HCT116 (cell line): ENCODE results near the gene ZNF282. TPM values are rescaled to one million over a fixed set of nuclear protein-coding genes. Genes with fewer than 3 reads are reported as not detected.

Experiments
- ATAC-seq: fragments of 200-7000 bp; cut with Tn5 transposase; 2 replicates; pipeline ENCODE4 v1.9.1; 2020; ENCODE audit warnings: mild to moderate bottlenecking, moderate library complexity
- BruUV-seq: library from RNA; stranded (reverse); fragments of 400-500 nt; replicated peaks from 2 replicates; lab custom pipeline; 2021; lab: Mats Ljungman, UMichigan
- CTCF ChIA-PET: fragments of 300-600 bp; sonication (Branson Sonifier 250); formaldehyde crosslinking; loops from one replicate; lab custom pipeline; 2021; ENCODE audit warnings: antibody characterized with exemption; lab: Charles Lee
- POLR2A ChIA-PET: fragments of 300-600, 350-600 bp; sonication (Branson Sonifier 250); formaldehyde crosslinking; loops from one replicate; lab custom pipeline; 2021; ENCODE audit warnings: antibody characterized with exemption; lab: Charles Lee
- RAD21 ChIA-PET, 2 experiments: fragments of 300-600 bp; sonication (Branson Sonifier 250); formaldehyde crosslinking; loops; one replicate each; lab custom pipeline; 2023; ENCODE audit warnings: low total read pairs in 2 of 2; ENCODE audit not compliant: uncharacterized antibody in 2 of 2, unreplicated experiment in 2 of 2, low non-redundant PET in 1 of 2; lab: Charles Lee
- DNase-seq: peaks from one replicate; pipeline ENCODE4 v3.0.0-alpha.2; 2010; ENCODE audit warnings: low read depth, low spot score
- H2AFZ ChIP-seq: fragments of 200-600 bp; shearing (Covaris generic), sonication (generic); 2 replicates; pipeline ENCODE4 v1.6.1; 2017; ENCODE audit warnings: low read depth, mixed run types, mixed read lengths, antibody characterized with exemption, low read length; ENCODE audit not compliant: poor library complexity, severe bottlenecking
- H3K27ac ChIP-seq: 2 replicates; pipeline ENCODE4 v1.5.1; 2012; ENCODE audit warnings: low read depth, low read length
- H3K27me3 ChIP-seq: fragments of 200-600 bp; sonication (generic); 2 replicates; pipeline ENCODE4 v1.6.1; 2016; ENCODE audit warnings: mixed run types, low read length, mixed read lengths; ENCODE audit not compliant: insufficient read depth
- H3K36me3 ChIP-seq, 2 experiments: fragments of 200-500 bp in 1 of 2; fragments of 200-600 bp in 1 of 2; sonication (Bioruptor generic) in 1 of 2; sonication (generic) in 1 of 2; 2 replicates each; pipeline versions ENCODE4 v1.5.1 to v1.6.1; 2014 to 2016; ENCODE audit warnings: low read length in 2 of 2, inconsistent platforms in 1 of 2, mixed read lengths in 1 of 2, mixed run types in 1 of 2; ENCODE audit not compliant: insufficient read depth in 2 of 2, control insufficient read depth in 1 of 2
- H3K4me1 ChIP-seq, 2 experiments: fragments of 200-600 bp in 1 of 2; sonication (generic) in 1 of 2; 2 replicates each; pipeline versions ENCODE4 v1.5.1 to v1.6.1; 2012 to 2017; ENCODE audit warnings: low read length in 2 of 2, inconsistent platforms in 1 of 2, mild to moderate bottlenecking in 1 of 2, mixed read lengths in 1 of 2, mixed run types in 1 of 2, moderate library complexity in 1 of 2; ENCODE audit not compliant: insufficient read depth in 2 of 2, control insufficient read depth in 1 of 2
- H3K4me2 ChIP-seq: fragments of 200-600 bp; sonication (generic); 2 replicates; pipeline ENCODE4 v1.6.1; 2017; ENCODE audit warnings: mixed run types, low read length, mixed read lengths
- H3K4me3 ChIP-seq, 2 experiments: fragments of 200-600 bp in 1 of 2; sonication (generic) in 1 of 2; replicated peaks in 1 of 2; 2 replicates each; pipeline ENCODE4 v1.5.1; 2011 to 2016; ENCODE audit warnings: low read length in 2 of 2, control low read depth in 1 of 2, low read depth in 1 of 2, mild to moderate bottlenecking in 1 of 2, mixed read lengths in 1 of 2, mixed run types in 1 of 2
- H3K79me2 ChIP-seq: fragments of 200-600 bp; sonication (generic); 2 replicates; pipeline ENCODE4 v1.6.1; 2017; ENCODE audit warnings: mild to moderate bottlenecking, mixed run types, low read length, moderate library complexity, mixed read lengths; ENCODE audit not compliant: insufficient read depth
- H3K9ac ChIP-seq: fragments of 200-600 bp; sonication (generic); 2 replicates; pipeline ENCODE4 v1.6.1; 2016; ENCODE audit warnings: low read length, mixed read lengths
- H3K9me2 ChIP-seq: fragments of 200-600 bp; sonication (generic), shearing (Covaris generic); 2 replicates; pipeline ENCODE4 v1.6.1; 2017; ENCODE audit warnings: mixed run types, mild to moderate bottlenecking, moderate library complexity; ENCODE audit not compliant: insufficient read depth
- H3K9me3 ChIP-seq, 2 experiments: fragments of 200-500 bp in 1 of 2; fragments of 200-600 bp in 1 of 2; sonication (Bioruptor generic) in 1 of 2; sonication (generic) in 1 of 2; 2 replicates each; pipeline ENCODE4 v1.6.1; 2014 to 2017; ENCODE audit warnings: low read length in 2 of 2, mixed read lengths in 2 of 2, inconsistent platforms in 1 of 2, low read depth in 1 of 2, mild to moderate bottlenecking in 1 of 2, mixed run types in 1 of 2, moderate library complexity in 1 of 2; ENCODE audit not compliant: control insufficient read depth in 1 of 2, insufficient read depth in 1 of 2
- H4K20me1 ChIP-seq: fragments of 200-600 bp; sonication (generic), shearing (Covaris generic); 2 replicates; pipeline ENCODE4 v1.6.1; 2017; ENCODE audit warnings: mixed run types, mild to moderate bottlenecking, moderate library complexity; ENCODE audit not compliant: insufficient read depth
- CEBPB ChIP-seq: IDR thresholded peaks from 2 replicates; pipeline ENCODE4 v1.6.1; 2012; ENCODE audit warnings: low read depth
- EGR1 ChIP-seq: IDR thresholded peaks from 2 replicates; pipeline ENCODE4 v1.6.1; 2012; ENCODE audit warnings: low read depth
- ELF1 ChIP-seq: IDR thresholded peaks from 2 replicates; pipeline ENCODE4 v1.6.1; 2012; ENCODE audit warnings: low read depth, borderline replicate concordance
- EZH2 ChIP-seq: fragments of 200-600 bp; sonication (generic); IDR thresholded peaks from 2 replicates; pipeline ENCODE4 v1.6.1; 2017; ENCODE audit warnings: antibody characterized with exemption, mixed run types
- EZH2phosphoT487 ChIP-seq: fragments of 200-600 bp; IDR thresholded peaks from 2 replicates; pipeline ENCODE4 v1.6.1; 2018; ENCODE audit warnings: antibody characterized with exemption, borderline replicate concordance
- JUND ChIP-seq: IDR thresholded peaks from 2 replicates; pipeline ENCODE4 v1.6.1; 2012
- POLR2A ChIP-seq: IDR thresholded peaks from 2 replicates; pipeline ENCODE4 v1.7.0; 2011; ENCODE audit warnings: borderline replicate concordance; ENCODE audit not compliant: insufficient read depth, insufficient read length; ENCODE audit errors: extremely low read depth
- POLR2AphosphoS5 ChIP-seq: IDR thresholded peaks from 2 replicates; pipeline ENCODE4 v1.6.1; 2011; ENCODE audit warnings: mild to moderate bottlenecking, low read depth, low read length, moderate library complexity
- SIN3A ChIP-seq: IDR thresholded peaks from 2 replicates; pipeline ENCODE4 v1.6.1; 2012; ENCODE audit warnings: low read depth
- SRF ChIP-seq: IDR thresholded peaks from 2 replicates; pipeline ENCODE4 v1.6.1; 2012; ENCODE audit warnings: low read depth
- TCF7L2 ChIP-seq: IDR thresholded peaks from 2 replicates; pipeline ENCODE4 v1.7.0; 2011; ENCODE audit warnings: borderline replicate concordance, inconsistent platforms; ENCODE audit not compliant: insufficient read depth, insufficient read length; ENCODE audit errors: extremely low read depth
- YY1 ChIP-seq: IDR thresholded peaks from 2 replicates; pipeline ENCODE4 v1.6.1; 2011; ENCODE audit warnings: low read length, low read depth, moderate library complexity, mild to moderate bottlenecking; ENCODE audit not compliant: insufficient replicate concordance; ENCODE audit errors: extremely low read depth
- ZFX ChIP-seq: fragments of 450-650 bp; IDR thresholded peaks from 2 replicates; pipeline ENCODE4 v1.6.1; 2017
- ZNF274 ChIP-seq: fragments of 200-500 bp; sonication (Bioruptor generic); IDR thresholded peaks from 2 replicates; pipeline ENCODE4 v1.6.1; 2014; ENCODE audit warnings: mild to moderate bottlenecking, low read depth, low read length, inconsistent platforms
- intact Hi-C: fragments of 100-400 bp; cut with micrococcal nuclease; formaldehyde crosslinking; loops from 2 replicates; pipeline ENCODE4 v1.10.0; 2022
- total RNA-seq: library from RNA; stranded (reverse); gene quantifications from one replicate; pipeline ENCODE4 v1.2.1, GENCODE V29; 2021; ENCODE audit not compliant: unreplicated experiment
- TF ChIP-seq, protein P1 (sequence below): IDR thresholded peaks from 2 replicates; pipeline ENCODE4 v1.6.1; 2012; ENCODE audit warnings: low read depth
- TF ChIP-seq, protein P2 (sequence below): IDR thresholded peaks from 2 replicates; pipeline ENCODE4 v1.6.1; 2012
- TF ChIP-seq, protein P3 (sequence below): IDR thresholded peaks from 2 replicates; pipeline ENCODE4 v1.6.1; 2012

Gene ZNF282
- total RNA-seq, 1 experiment from 2014 or later, result 30.4 TPM

DNA sequence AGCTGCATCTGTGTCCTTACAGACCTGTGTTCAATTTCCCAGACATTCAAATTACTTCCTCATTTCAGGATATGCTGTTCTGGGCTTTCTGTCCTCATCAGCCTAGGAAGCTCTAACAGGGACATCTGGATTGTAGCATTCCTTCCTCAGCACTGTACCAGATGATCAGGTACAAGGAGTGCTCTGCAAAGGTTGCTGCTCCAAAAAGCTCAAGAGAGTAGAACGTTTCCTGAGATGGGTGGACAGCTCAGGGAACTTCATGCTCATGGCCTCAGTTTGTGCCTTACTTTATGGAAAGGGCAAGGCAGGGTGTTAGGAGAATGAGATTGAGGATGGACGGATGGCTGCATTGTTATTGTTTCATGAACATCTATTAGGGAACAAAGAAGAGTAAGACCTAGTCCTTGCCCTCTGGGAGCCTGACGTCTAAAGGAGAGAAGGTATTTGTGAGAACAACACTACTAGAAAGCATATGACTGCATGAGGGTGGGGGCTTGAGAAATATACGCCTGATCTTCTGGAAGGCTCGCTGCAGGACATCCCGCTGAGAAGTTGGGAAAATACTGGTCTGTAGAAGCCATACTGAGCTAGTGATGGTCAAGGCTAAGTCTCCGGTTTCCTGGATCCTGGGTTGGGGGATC, 33.6 kb downstream of the ZNF282 start:
- CTCF ChIA-PET, result no interaction called here
- Histone ChIP-seq H4K20me1 (no peaks in the 10 kb centered on the region), H3K9me2 (no peaks in the 10 kb centered on the region), H3K27me3 (no peaks in the 10 kb centered on the region), H3K79me2 (no peaks in the 10 kb centered on the region), H3K36me3 (peaks cover 0 to 11% of the 10 kb centered on the region in 2 experiments; a peak in 3 of 4 replicates), H3K4me1 (peaks cover 17 to 25% of the 10 kb centered on the region in 2 experiments), H3K4me3 (no peak overlapping the region), H3K27ac (no peak overlapping the region), H3K9me3 (no peaks in the 10 kb centered on the region), H3K4me2 (no peak overlapping the region), H3K9ac (no peak overlapping the region), H2AFZ (no peak overlapping the region)
- no peak for DNase-seq
- ATAC-seq, result no peak
- intact Hi-C loops, result no loop called here
- RAD21 ChIA-PET, result no interaction called here
- POLR2A ChIA-PET, result no interaction called here
- TSS peak; percentile 33 for BruUV-seq
- no peak for TF ChIP-seq EZH2
- TF ChIP-seq SIN3A, result no peak
- no peak for TF ChIP-seq ZNF274
- TF ChIP-seq, protein P1, sequence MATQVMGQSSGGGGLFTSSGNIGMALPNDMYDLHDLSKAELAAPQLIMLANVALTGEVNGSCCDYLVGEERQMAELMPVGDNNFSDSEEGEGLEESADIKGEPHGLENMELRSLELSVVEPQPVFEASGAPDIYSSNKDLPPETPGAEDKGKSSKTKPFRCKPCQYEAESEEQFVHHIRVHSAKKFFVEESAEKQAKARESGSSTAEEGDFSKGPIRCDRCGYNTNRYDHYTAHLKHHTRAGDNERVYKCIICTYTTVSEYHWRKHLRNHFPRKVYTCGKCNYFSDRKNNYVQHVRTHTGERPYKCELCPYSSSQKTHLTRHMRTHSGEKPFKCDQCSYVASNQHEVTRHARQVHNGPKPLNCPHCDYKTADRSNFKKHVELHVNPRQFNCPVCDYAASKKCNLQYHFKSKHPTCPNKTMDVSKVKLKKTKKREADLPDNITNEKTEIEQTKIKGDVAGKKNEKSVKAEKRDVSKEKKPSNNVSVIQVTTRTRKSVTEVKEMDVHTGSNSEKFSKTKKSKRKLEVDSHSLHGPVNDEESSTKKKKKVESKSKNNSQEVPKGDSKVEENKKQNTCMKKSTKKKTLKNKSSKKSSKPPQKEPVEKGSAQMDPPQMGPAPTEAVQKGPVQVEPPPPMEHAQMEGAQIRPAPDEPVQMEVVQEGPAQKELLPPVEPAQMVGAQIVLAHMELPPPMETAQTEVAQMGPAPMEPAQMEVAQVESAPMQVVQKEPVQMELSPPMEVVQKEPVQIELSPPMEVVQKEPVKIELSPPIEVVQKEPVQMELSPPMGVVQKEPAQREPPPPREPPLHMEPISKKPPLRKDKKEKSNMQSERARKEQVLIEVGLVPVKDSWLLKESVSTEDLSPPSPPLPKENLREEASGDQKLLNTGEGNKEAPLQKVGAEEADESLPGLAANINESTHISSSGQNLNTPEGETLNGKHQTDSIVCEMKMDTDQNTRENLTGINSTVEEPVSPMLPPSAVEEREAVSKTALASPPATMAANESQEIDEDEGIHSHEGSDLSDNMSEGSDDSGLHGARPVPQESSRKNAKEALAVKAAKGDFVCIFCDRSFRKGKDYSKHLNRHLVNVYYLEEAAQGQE, result no peak
- TF ChIP-seq ELF1, result no peak

DNA sequence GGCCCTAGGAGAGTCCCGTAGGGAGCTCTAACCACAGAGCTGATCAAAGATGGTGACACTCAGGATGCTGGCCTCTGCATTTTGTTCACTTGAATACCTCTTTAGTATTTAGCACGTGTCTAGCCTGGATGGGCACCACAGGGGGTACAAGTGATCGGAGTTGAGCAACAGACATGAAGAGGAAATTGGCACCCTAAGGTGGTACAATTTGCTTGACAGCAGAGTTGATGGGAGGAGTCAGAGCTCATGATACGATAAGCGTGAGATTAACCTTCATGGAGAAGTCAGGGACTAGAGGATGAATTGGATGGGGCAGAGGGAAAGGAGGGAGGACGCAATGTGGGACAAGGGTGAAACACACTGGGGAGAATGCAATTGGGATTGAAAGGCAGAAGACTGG, 34.2 kb downstream of the ZNF282 start:
- RAD21 ChIA-PET, result no interaction called here
- POLR2A ChIA-PET, result no interaction called here
- intact Hi-C loops, result no loop called here
- Histone ChIP-seq H3K9me3 (no peaks in the 10 kb centered on the region), H3K36me3 (peaks cover 0 to 9% of the 10 kb centered on the region in 2 experiments; a peak in 2 of 4 replicates), H4K20me1 (no peaks in the 10 kb centered on the region), H3K9ac (no peak overlapping the region), H3K4me3 (no peak overlapping the region), H3K4me2 (no peak overlapping the region), H2AFZ (no peak overlapping the region), H3K9me2 (no peaks in the 10 kb centered on the region), H3K79me2 (no peaks in the 10 kb centered on the region), H3K27ac (no peak overlapping the region), H3K27me3 (no peaks in the 10 kb centered on the region), H3K4me1 (peaks cover 20 to 31% of the 10 kb centered on the region in 2 experiments)
- ATAC-seq, result no peak
- CTCF ChIA-PET, result no interaction called here
- TF ChIP-seq, protein P2, sequence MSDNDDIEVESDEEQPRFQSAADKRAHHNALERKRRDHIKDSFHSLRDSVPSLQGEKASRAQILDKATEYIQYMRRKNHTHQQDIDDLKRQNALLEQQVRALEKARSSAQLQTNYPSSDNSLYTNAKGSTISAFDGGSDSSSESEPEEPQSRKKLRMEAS, result no peak
- TF ChIP-seq CEBPB (no peak), ZFX (no peak), ZNF274 (no peak), POLR2A (no peak), EZH2phosphoT487 (no peak), JUND (no peak), SRF (no peak), TCF7L2 (no peak), SIN3A (no peak), POLR2AphosphoS5 (no peak), YY1 (no peak), EGR1 (no peak)
- TF ChIP-seq, protein P3, sequence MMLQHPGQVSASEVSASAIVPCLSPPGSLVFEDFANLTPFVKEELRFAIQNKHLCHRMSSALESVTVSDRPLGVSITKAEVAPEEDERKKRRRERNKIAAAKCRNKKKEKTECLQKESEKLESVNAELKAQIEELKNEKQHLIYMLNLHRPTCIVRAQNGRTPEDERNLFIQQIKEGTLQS, result no peak
- no TSS peak for BruUV-seq
- DNase-seq, result no peak
